B cell (primary cell): Measurements from ENCODE around the gene FARP1.

Source experiments
- CTCF ChIP-seq: fragments of 200-600 bp; IDR thresholded peaks from one replicate; pipeline ENCODE4 v1.8.0; 2022; ENCODE audit warnings: antibody characterized with exemption, mild to moderate bottlenecking
- EZH2 ChIP-seq: IDR thresholded peaks from 2 replicates; pipeline ENCODE4 v1.6.1; 2012; ENCODE audit warnings: borderline replicate concordance, low read depth, mild to moderate bottlenecking, moderate library complexity, low read length; ENCODE audit not compliant: insufficient read depth, poor library complexity, severe bottlenecking

DNA sequence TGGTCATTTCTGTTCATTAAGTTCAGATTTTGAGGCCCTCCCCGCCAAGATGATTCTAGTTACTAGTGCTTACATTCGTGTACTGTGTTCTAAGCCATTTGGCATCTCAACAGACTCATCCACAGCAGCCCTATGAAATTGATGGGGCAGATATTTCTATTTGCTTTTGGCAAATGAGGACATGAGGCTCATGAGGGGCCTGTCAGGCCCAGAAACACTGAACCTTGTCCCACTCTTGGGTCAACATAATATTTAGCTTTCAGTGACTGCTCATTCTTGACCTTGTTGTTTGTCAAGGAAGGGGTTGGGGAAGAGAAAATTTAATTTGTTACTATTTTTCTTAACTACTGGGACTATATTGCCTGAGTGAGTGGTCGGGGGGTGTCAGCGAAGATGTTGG, 126.5 kb downstream of the FARP1 start:
- no peak for TF ChIP-seq EZH2
- TF ChIP-seq CTCF = no peak
